Tibial nerve (tissue), 4 donors: ENCODE measurements around the gene PNKP.

Source experiments
- CTCF ChIP-seq, 5 experiments: fragments of 200-600 bp in 3 of 5; fragments of 450-650 bp in 2 of 5; sonication (generic) in 3 of 5; IDR thresholded peaks; one replicate each; pipeline ENCODE4 v1.5.1; 2016 to 2019; ENCODE audit warnings: antibody characterized with exemption in 5 of 5, mild to moderate bottlenecking in 3 of 5, moderate library complexity in 2 of 5
- EP300 ChIP-seq, 2 donors: sonication (generic); formaldehyde crosslinking; IDR thresholded peaks; one replicate each; pipeline ENCODE4 v1.6.1; 2017; ENCODE audit warnings: antibody characterized with exemption in 2 of 2, mild to moderate bottlenecking in 1 of 2
- POLR2A ChIP-seq, 2 donors: fragments of 450-650 bp; IDR thresholded peaks; one replicate each; pipeline ENCODE4 v1.6.1; 2017; ENCODE audit warnings: antibody characterized with exemption in 2 of 2, mild to moderate bottlenecking in 2 of 2, moderate library complexity in 2 of 2

DNA sequence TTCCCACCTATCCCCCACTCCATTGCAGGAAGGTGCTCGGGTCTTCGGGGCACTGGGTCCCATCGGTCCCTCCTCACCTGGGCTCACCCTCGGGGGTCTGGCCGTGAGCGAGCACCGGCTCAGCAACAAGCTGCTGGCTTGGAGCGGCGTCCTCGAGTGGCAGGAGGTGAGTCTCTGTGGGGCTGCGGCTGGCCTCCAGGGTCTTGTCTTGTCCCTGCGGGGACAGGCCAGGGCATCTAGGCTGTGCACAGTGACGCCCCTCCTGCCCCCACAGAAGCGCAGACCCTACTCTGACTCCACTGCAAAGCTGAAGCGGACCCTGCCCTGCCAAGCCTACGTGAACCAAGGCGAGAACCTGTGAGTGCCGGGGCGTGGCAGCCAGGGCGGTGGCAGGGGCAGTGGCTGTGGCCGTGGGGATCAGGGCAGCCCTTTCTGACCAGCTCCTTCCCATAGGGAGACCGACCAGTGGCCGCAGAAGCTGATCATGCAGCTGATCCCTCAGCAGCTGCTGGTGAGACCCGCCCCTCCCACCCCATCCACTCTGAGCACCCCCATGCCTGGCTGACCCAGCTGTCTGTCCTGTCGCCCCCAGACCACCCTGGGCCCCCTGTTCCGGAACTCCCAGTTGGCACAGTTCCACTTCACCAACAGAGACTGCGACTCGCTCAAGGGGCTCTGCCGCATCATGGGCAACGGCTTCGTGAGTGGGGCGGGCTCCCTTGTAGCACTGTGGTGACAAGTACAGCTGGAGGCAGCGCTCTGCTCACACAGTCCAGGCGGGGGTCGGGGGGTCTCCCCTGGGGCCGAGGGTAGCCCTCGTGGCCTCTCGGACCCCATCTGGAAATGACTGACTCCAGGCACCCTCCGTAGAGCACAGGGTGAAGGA is 12.8 kb downstream of the PNKP start:
- TF ChIP-seq POLR2A (IDR thresholded peaks at IDR 0.05) = no peak
- no peak for TF ChIP-seq CTCF (IDR thresholded peaks at IDR 0.05)
- no peak for TF ChIP-seq EP300 (IDR thresholded peaks at IDR 0.05)
